ENCODE results near the gene ACTR1A. TPM values are rescaled to one million over a fixed set of nuclear protein-coding genes. Genes with fewer than 3 reads are reported as not detected.

ACTR1A gene
- total RNA-seq, 1 donor from 2014 or later, result 139 TPM

DNA sequence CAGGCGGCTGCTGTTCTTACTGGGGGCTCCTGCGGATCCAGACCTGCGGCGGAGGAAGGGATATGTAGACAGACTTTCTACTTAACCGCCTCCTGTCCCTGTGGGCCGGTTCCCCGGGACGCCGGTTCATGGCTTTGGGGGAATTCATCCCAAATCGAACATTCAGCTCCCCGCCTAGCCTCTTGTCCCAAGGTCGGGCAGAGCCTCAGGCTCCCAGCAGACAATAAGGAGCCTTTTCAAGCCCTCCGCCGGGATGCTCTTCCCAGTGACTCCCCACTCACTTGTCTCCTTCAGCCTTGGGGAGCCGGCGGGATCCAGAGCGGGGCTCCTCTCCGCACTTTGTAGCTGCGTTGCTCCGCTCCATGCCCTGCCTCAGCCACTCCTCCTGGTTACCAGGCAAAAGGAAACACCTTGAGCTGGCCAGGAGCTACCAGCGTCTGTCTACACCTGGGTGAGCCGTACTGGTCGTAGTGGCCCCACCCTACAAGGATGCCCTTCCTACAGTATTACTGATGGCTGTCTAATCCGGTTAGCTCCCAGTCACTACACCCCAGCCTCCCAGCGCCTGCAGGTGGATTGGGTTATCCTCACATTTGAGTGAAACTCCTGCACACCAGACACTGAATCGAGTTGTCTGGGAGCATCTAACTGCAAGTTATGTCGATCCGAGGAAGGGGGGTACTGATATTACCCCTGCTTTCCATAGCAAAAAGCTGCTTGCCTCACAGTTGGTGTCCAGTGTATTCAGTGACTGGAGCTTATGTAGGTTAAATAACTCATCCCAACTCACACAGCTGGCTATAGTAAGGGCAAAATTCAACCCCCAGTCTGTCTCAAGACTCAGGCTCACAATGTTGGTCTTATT, 51.2 kb downstream of the ACTR1A start, which contains the start of gene C10orf95:
TSS of gene C10orf95 (minus strand) at position 439 of the 865 bp plus-strand sequence. CDS start 450 bp downstream, outside the sequence.
- Mint-ChIP-seq H3K4me3 (peak within 1 kb of the TSS; percentile 90), H3K36me3 (ENCODE audit: low read depth) (no peaks in the 10 kb centered on the region), H3K9me3 (no peaks in the 10 kb centered on the region), H3K27me3 (ENCODE audit: low read depth) (peaks cover 3% of the 10 kb centered on the region), H3K27ac (ENCODE audit: unreplicated experiment) (no peak within 1 kb of the TSS), H3K4me1 (peaks cover 23% of the 10 kb centered on the region)
- TF ChIP-seq, protein P1, sequence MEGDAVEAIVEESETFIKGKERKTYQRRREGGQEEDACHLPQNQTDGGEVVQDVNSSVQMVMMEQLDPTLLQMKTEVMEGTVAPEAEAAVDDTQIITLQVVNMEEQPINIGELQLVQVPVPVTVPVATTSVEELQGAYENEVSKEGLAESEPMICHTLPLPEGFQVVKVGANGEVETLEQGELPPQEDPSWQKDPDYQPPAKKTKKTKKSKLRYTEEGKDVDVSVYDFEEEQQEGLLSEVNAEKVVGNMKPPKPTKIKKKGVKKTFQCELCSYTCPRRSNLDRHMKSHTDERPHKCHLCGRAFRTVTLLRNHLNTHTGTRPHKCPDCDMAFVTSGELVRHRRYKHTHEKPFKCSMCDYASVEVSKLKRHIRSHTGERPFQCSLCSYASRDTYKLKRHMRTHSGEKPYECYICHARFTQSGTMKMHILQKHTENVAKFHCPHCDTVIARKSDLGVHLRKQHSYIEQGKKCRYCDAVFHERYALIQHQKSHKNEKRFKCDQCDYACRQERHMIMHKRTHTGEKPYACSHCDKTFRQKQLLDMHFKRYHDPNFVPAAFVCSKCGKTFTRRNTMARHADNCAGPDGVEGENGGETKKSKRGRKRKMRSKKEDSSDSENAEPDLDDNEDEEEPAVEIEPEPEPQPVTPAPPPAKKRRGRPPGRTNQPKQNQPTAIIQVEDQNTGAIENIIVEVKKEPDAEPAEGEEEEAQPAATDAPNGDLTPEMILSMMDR (conservative IDR thresholded peaks at IDR 0.05), result no peak
- no peak for DNase-seq (ENCODE audit: low read depth, low spot score)

- Mint-ChIP-seq H3K4me1 (peaks cover 23% of the 10 kb centered on the region), H3K27me3 (ENCODE audit: low read depth) (peaks cover 3% of the 10 kb centered on the region), H3K4me3 (peak overlapping the region; percentile 93), H3K27ac (ENCODE audit: unreplicated experiment) (peak overlapping the region; percentile 35), H3K9me3 (no peaks in the 10 kb centered on the region), H3K36me3 (ENCODE audit: low read depth) (no peaks in the 10 kb centered on the region)
- TF ChIP-seq, protein P1 (conservative IDR thresholded peaks at IDR 0.05), result no peak
- DNase-seq (ENCODE audit: low read depth, low spot score), result peak; percentile 56
Measured at GRCh38 chr10:102450374-102451104, 52.0 kb downstream of the ACTR1A start.

- H3K27me3 Mint-ChIP-seq (ENCODE audit: low read depth), result peaks cover 3% of the 10 kb centered on the region
- DNase-seq (ENCODE audit: low read depth, low spot score), result no peak
- no peaks in the 10 kb centered on the region for H3K9me3 Mint-ChIP-seq
- H3K27ac Mint-ChIP-seq (ENCODE audit: unreplicated experiment), result peak overlapping the region; percentile 35
- TF ChIP-seq, protein P1 (conservative IDR thresholded peaks at IDR 0.05), result no peak
- H3K4me1 Mint-ChIP-seq, result peaks cover 23% of the 10 kb centered on the region
- no peaks in the 10 kb centered on the region for H3K36me3 Mint-ChIP-seq (ENCODE audit: low read depth)
- H3K4me3 Mint-ChIP-seq, result peak overlapping the region; percentile 93
Measured at GRCh38 chr10:102450124-102450373, 52.5 kb downstream of the ACTR1A start.

GRCh38 chr10:102449321-102450123, 53.0 kb downstream of the ACTR1A start:
- TF ChIP-seq, protein P1 (conservative IDR thresholded peaks at IDR 0.05), result no peak
- peak overlapping the region; percentile 35 for H3K27ac Mint-ChIP-seq (ENCODE audit: unreplicated experiment)
- no peaks in the 10 kb centered on the region for H3K9me3 Mint-ChIP-seq
- H3K4me1 Mint-ChIP-seq, result peaks cover 23% of the 10 kb centered on the region
- peak overlapping the region; percentile 93 for H3K4me3 Mint-ChIP-seq
- H3K27me3 Mint-ChIP-seq (ENCODE audit: low read depth), result peaks cover 3% of the 10 kb centered on the region
- H3K36me3 Mint-ChIP-seq (ENCODE audit: low read depth), result no peaks in the 10 kb centered on the region
- DNase-seq (ENCODE audit: low read depth, low spot score), result no peak

GRCh38 chr10:102444851-102445250, 57.7 kb downstream of the ACTR1A start:
- no peak overlapping the region for H3K27ac Mint-ChIP-seq (ENCODE audit: unreplicated experiment)
- H3K4me1 Mint-ChIP-seq, result peaks cover 10% of the 10 kb centered on the region
- H3K4me3 Mint-ChIP-seq, result no peak overlapping the region
- peaks cover 3% of the 10 kb centered on the region for H3K27me3 Mint-ChIP-seq (ENCODE audit: low read depth)
- no peaks in the 10 kb centered on the region for H3K9me3 Mint-ChIP-seq
- H3K36me3 Mint-ChIP-seq (ENCODE audit: low read depth), result no peaks in the 10 kb centered on the region
- TF ChIP-seq, protein P1 (conservative IDR thresholded peaks at IDR 0.05), result no peak
- no peak for DNase-seq (ENCODE audit: low read depth, low spot score)

All from neural crest cell (in vitro differentiated cells).